Ammon's horn (tissue), 1 donor: Measurements from ENCODE around the gene RPS28.
"Not testable (repeated sequence)": the region's sequence is repeated elsewhere in the genome, so short reads cannot be mapped to it uniquely, and the experiment has no call there.

Experiments used
- DNase-seq: peaks from one replicate; pipeline ENCODE4 v3.0.0-alpha.2; 2016; ENCODE audit warnings: low spot score

Gene RPS28

GRCh38 chr19:8320564-8321066, 681 bp upstream of the RPS28 start:
- DNase-seq: peak; percentile 15

GRCh38 chr19:8321986-8322637, 816 bp downstream of the RPS28 start:
- DNase-seq: peak; percentile 18

GRCh38 chr19:8322638-8322997, 1.3 kb downstream of the RPS28 start:
- DNase-seq: no peak

GRCh38 chr19:8323781-8324185, 2.5 kb downstream of the RPS28 start:
- no peak for DNase-seq

- DNase-seq: no peak
Measured at GRCh38 chr19:8324186-8325050, 3.1 kb downstream of the RPS28 start.

- DNase-seq: no peak
Measured at GRCh38 chr19:8325454-8325853, 4.2 kb downstream of the RPS28 start.

GRCh38 chr19:8329996-8330395, 8.7 kb downstream of the RPS28 start:
- DNase-seq: no peak

- no peak for DNase-seq
Measured at GRCh38 chr19:8331263-8331845, 10.1 kb downstream of the RPS28 start.

- DNase-seq: no peak
Measured at GRCh38 chr19:8332976-8333766, 11.9 kb downstream of the RPS28 start.

- DNase-seq: no peak
Measured at GRCh38 chr19:8333767-8334457, 12.6 kb downstream of the RPS28 start.

- no peak for DNase-seq
Measured at GRCh38 chr19:8334458-8335342, 13.4 kb downstream of the RPS28 start.

GRCh38 chr19:8335343-8336071, 14.2 kb downstream of the RPS28 start:
- no peak for DNase-seq

- DNase-seq: no peak
Measured at GRCh38 chr19:8336072-8336569, 14.8 kb downstream of the RPS28 start.

GRCh38 chr19:8336660-8337059, 15.4 kb downstream of the RPS28 start:
- no peak for DNase-seq

GRCh38 chr19:8337728-8338127, 16.4 kb downstream of the RPS28 start:
- DNase-seq: no peak

GRCh38 chr19:8338835-8339234, 17.5 kb downstream of the RPS28 start:
- no peak for DNase-seq

- DNase-seq: no peak
Measured at GRCh38 chr19:8340341-8341096, 19.2 kb downstream of the RPS28 start.

GRCh38 chr19:8341504-8341903, 20.2 kb downstream of the RPS28 start:
- not testable (repeated sequence) for DNase-seq

- no peak for DNase-seq
Measured at GRCh38 chr19:8342316-8342683, 21.0 kb downstream of the RPS28 start.
